GM18909 (cell line): ENCODE data around the gene NPBWR2.
"Not testable (repeated sequence)": the region's sequence is repeated elsewhere in the genome, so short reads cannot be mapped to it uniquely, and the experiment has no call there.

ENCODE experiments used
- ATAC-seq: cut with Tn5 transposase; IDR thresholded peaks from one replicate; pipeline ENCODE4 v1.9.1; 2021; ENCODE audit warnings: mild to moderate bottlenecking; ENCODE audit not compliant: unreplicated experiment, poor library complexity

NPBWR2 gene

DNA sequence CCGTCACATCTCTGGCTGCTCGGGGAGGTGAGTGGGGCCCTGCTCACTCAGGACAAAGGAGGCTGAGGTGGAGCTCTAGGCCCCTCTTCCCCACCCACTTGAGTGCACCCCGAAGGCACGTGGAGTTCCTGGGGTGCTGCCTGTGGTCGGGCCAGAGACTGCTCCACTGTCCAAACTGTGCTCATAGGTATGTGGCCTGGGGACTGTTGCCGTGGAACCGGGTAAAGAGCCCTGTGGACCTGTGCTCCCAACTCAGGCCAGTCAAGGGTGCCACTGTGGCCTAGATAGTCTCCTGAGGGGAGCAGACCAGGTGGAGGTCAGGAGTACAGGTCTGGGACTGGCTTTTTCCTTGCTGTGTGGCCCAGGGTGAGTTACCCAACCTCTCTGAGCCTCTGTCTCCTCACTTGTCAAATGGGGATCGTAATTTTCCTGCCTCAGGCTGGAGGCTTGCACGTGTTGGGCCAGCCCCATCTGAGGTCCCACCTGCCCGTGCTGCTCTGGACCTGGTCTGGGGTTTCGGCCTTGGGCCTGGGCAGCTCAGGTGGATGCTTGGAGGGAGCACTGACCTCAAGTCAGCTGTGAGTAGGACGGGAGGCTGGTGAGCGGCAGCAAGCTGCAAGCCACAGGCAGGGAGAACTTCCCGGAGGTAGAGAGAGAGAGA is 12.4 kb upstream of the NPBWR2 start:
- no peak for ATAC-seq

DNA sequence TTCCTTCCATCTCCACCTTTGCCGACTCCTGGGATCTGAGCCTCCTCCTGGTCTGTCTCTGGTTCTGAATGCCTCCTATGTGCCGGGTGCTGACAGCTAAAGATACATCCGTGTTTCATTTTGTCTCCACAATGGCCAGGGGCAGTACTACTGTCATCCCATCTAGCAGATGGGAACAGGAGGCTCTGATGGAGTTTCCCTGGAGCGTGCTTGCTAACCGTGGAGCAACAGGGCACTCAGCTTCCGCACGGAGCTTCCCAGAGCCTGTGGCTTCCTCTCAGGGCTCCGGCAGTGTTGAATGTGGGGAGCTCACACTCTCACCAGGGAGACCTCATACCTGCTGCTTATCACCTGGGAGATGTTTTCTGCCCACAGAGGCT is 11.9 kb upstream of the NPBWR2 start:
- ATAC-seq: no peak

GRCh38 chr20:64117432-64117777 is 10.0 kb upstream of the NPBWR2 start:
- not testable (repeated sequence) for ATAC-seq

DNA sequence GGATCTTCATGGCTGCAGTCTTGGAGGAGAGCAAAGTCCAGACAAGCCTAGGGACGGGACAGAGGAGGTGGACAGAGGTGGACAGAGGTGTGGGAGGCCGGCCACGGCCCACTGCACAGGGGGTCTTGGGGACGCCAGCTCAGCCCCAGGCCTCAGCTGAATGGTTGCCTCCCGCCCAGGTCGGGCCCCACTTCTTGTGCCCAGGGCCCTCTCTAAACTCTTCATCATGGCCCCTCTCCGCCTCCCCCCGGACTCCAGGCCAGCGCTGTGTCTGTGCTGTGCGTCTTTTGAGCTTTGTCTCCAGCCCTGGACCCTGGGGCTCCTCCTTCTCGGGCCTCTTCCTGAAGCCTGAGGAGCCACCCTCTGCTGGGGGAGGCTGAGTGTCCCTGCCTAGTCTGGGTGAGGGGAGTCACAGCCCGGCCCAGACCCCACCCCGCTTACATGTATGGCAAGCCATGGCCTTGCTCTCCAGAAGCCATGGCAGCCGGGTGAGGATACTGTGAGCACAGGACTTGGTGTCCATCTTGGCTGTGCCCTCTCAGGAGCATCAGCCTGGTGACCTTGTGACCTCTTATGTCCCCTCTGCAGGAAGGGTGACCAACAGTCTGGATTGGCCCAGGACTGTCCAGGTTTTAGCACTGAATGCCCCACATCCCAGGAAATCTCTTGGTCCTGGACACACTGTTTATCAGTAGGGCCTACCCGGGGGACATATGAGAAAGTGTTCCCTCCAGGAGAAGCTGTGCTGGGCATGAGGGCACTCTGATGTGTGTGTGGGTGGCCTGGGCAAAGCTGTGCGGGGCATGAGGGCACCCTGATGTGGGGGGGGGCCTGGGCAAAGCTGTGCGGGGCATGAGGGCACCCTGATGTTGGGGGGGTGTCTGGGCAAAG is 9.4 kb upstream of the NPBWR2 start:
- no peak for ATAC-seq

DNA sequence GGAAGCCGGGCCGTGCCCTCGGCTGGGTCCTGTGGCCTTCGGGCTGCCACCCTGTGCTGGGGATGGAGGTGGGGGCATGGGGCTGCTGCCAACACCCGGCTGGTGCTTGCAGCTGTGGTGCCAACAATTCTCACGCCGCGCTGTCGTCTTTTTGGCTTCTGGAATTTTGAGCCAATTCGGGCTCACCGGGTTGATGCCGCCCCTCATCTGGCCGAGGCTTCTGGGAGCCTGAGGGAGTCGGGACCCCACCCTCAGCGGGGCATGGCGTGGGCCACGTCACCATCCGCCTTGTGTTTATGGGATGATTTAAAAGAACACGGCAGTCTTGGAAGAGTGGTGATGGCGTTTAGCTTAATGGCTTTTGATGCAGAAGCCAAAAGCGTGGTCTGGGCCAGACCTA is 8.7 kb upstream of the NPBWR2 start:
- ATAC-seq: no peak

- ATAC-seq: no peak
These were observed 8.0 kb upstream of the NPBWR2 start for GRCh38 chr20:64115171-64115911.

DNA sequence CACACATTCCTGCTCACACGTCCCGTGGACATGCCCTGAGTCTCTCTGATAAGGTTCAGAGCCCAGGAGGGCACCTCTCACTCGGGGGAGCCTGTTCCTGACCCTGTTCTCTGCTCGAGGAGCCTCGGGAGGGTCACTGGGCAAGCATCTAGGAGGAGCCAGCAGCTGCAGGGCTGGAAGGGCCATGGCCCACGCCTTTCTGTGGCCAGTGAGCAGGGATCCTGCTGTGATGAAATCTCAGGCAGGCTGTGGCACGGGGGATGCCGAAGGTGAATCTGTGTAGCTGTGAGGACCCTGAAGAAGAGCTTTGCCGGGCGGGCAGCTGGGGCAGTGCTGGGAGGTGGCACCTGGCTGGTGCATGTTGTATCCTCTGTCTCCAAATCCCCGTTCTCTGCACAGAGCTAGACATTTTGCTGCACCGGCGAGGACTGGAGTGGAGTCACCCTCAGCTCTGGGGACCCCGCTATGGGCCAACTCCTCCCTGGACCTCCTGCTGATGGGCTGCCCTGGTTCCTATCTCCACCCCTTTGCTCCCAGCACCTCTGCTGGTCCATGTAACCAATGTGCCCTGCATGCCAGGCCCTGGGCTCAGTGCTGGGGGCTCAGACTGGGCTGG is 7.1 kb upstream of the NPBWR2 start:
- ATAC-seq: no peak

GRCh38 chr20:64113796-64114355 is 6.5 kb upstream of the NPBWR2 start:
- no peak for ATAC-seq

DNA sequence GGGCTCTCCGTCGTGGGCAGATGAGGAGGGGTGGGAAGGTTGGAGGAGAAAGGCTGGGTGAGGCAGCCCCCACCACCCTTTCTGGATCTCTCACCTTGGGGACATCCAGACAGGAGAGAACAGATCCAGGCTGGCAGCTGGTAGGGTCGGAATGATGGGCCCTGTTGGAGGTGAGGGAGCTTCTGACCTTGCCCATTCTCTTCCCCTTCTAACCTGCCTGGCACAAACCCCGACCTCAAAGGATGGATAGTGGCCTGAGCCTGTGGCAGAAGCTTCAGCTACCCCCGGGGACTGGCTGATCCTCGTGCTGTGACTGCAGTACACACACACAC is 6.0 kb upstream of the NPBWR2 start:
- no peak for ATAC-seq

DNA sequence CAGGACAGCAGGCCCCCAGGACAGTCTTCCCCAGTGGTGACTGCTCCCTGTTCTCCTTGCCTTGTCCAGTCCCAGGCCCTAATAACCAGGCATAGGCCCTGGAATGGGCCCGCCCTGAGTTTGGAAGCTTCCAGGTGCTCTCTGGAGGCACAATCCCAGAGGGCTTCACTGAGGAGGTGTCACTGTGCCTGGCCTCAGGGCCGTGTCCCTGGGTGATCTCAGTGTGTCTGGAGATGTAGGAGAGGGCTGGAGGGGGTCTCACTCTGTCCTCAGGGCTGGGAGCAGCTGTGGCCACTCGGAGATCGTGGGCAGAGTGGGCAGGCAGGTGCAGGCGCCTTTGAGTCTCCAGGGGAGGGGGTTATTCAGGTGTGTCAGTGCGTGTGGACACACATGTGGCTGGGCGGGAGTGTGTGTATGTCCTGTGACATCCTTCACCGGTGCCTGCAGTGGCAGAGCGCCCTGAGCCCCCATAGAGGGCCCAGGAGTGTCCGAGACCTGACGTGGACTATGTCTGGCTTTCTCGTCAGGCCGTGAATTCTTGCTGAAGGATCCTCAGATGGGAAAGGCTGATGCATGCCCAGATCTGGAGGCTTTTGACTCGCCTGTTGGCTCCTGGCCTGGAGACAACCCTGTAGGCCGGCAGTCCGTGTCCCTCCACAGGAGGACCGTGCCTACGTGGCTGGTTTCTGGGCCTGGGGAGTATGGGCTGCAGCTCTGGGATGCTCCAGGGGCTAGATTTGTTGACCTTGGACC is 5.5 kb upstream of the NPBWR2 start:
- ATAC-seq: no peak

DNA sequence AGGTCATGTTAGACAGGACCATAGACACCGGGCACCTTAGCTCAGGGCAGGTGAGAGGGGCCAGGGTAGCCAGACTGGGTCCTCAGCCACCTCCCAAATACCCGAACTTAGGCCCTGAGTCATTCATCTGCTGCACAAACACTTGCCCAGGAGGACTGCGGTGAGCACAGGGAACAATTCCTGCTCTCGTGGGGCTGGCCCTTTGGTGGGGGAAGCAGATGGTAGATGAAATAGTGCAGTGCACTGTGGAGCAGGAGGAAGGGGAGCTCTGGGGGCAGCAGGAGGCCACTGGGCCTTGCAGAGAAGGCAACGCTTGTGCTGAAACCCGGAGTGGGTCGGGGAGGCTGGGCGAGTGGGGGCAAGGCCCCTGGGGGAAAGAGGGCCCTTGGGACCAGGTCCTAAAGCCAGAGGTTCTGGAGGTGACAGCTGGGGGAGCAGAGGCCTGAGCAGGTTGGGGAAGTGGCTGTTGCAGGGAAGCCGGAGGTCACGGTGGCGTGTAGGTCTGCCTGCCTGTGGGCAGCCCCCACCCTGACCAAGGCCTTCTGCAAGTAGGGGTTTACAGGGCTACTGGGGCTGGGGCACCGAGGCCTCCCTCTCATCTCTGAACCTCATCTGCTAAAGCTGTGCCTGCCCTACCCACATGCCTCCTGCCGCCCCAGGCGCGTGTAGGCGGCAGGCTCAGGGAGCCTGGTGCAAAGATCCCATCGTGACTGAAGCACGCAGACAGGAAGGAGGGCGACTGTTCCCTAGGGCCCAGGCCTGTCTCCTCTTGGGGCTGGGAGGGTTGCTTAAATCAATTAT is 4.7 kb upstream of the NPBWR2 start:
- no peak for ATAC-seq

GRCh38 chr20:64110411-64111068 is 3.2 kb upstream of the NPBWR2 start:
- ATAC-seq: no peak

- no peak for ATAC-seq
These were observed 2.5 kb upstream of the NPBWR2 start for GRCh38 chr20:64109831-64110391.

- no peak for ATAC-seq
These were observed 1.6 kb upstream of the NPBWR2 start for GRCh38 chr20:64108731-64109681.

- ATAC-seq: no peak
These were observed 532 bp upstream of the NPBWR2 start for GRCh38 chr20:64107736-64108457.

GRCh38 chr20:64106435-64106961 is 867 bp downstream of the NPBWR2 start:
- no peak for ATAC-seq
